Panc1 (cell line): ENCODE results near the gene FSTL4. TPM values are rescaled to one million over a fixed set of nuclear protein-coding genes. Genes with fewer than 3 reads are reported as not detected.

Source experiments
- ATAC-seq: fragments of 200-7000 bp; cut with Tn5 transposase; 2 replicates; pipeline ENCODE4 v1.9.1; 2020; ENCODE audit warnings: mild to moderate bottlenecking, moderate library complexity
- BruUV-seq: library from RNA; stranded (reverse); fragments of 400-500 nt; replicated peaks from 2 replicates; lab custom pipeline; 2021; lab: Mats Ljungman, UMichigan
- CTCF ChIA-PET: fragments of 300-600 bp; sonication (Branson Sonifier 250); formaldehyde crosslinking; loops from one replicate; lab custom pipeline; 2022; ENCODE audit warnings: antibody characterized with exemption; lab: Charles Lee
- POLR2A ChIA-PET: fragments of 300-600 bp; sonication (Branson Sonifier 250); formaldehyde crosslinking; loops from one replicate; lab custom pipeline; 2022; ENCODE audit warnings: antibody characterized with exemption; lab: Charles Lee
- DNase-seq: peaks from one replicate; pipeline ENCODE4 v3.0.0-alpha.2; 2010; ENCODE audit warnings: low read depth, low spot score
- H3K27ac ChIP-seq: 2 replicates; pipeline ENCODE4 v1.5.1; 2011; ENCODE audit warnings: mild to moderate bottlenecking, low read length, inconsistent platforms
- H3K27me3 ChIP-seq: fragments of 200-500 bp; sonication (Bioruptor generic); 2 replicates; pipeline ENCODE4 v1.6.0; 2014; ENCODE audit warnings: low read length, inconsistent platforms; ENCODE audit not compliant: control insufficient read depth, insufficient read depth
- H3K36me3 ChIP-seq: fragments of 200-500 bp; sonication (Bioruptor generic); 2 replicates; pipeline ENCODE4 v1.5.1; 2014; ENCODE audit warnings: inconsistent platforms, mild to moderate bottlenecking, low read length, moderate library complexity; ENCODE audit not compliant: control insufficient read depth, insufficient read depth
- H3K4me1 ChIP-seq: 2 replicates; pipeline ENCODE4 v1.5.1; 2011; ENCODE audit warnings: inconsistent platforms, mild to moderate bottlenecking, low read length, moderate library complexity; ENCODE audit not compliant: control insufficient read depth, insufficient read depth
- H3K4me3 ChIP-seq, 2 experiments: 2 replicates each; pipeline ENCODE4 v1.5.1; 2011 to 2012; ENCODE audit warnings: low read depth in 2 of 2, low read length in 2 of 2, mild to moderate bottlenecking in 2 of 2, inconsistent platforms in 1 of 2, moderate library complexity in 1 of 2
- H3K9me3 ChIP-seq: fragments of 200-500 bp; sonication (Bioruptor generic); 2 replicates; pipeline ENCODE4 v1.5.1; 2014; ENCODE audit warnings: low read depth, mild to moderate bottlenecking, inconsistent platforms, low read length, moderate library complexity; ENCODE audit not compliant: control insufficient read depth, insufficient read depth
- POLR2AphosphoS5 ChIP-seq: IDR thresholded peaks from 2 replicates; pipeline ENCODE4 v1.6.1; 2012; ENCODE audit warnings: mild to moderate bottlenecking, low read depth, low read length, moderate library complexity
- SIN3A ChIP-seq: IDR thresholded peaks from 2 replicates; pipeline ENCODE4 v1.6.1; 2012; ENCODE audit warnings: low read depth, mild to moderate bottlenecking, low read length, moderate library complexity, borderline replicate concordance; ENCODE audit not compliant: insufficient read depth
- TCF7L2 ChIP-seq: IDR thresholded peaks from 2 replicates; pipeline ENCODE4 v1.6.1; 2011; ENCODE audit warnings: mild to moderate bottlenecking, low read depth, low read length, inconsistent platforms
- in situ Hi-C: cut with HindIII; loops from 2 replicates; pipeline ENCODE4 v1.10.0; 2016; ENCODE audit warnings: low sequenced_read_pairs, low pct_unique_long_range_greater_than_20kb
- intact Hi-C: fragments of 100-400 bp; cut with micrococcal nuclease; formaldehyde crosslinking; loops from one replicate; pipeline ENCODE4 v1.10.0; 2022; ENCODE audit not compliant: unreplicated experiment
- total RNA-seq: library from RNA; stranded (reverse); gene quantifications from one replicate; pipeline ENCODE4 v1.2.1, GENCODE V29; 2021; ENCODE audit not compliant: unreplicated experiment
- TF ChIP-seq, protein P1 (sequence below), 2 experiments: IDR thresholded peaks; 2 replicates each; pipeline ENCODE4 v1.6.1; 2011 to 2012; ENCODE audit warnings: low read depth in 2 of 2, control low read depth in 1 of 2, low read length in 1 of 2, mild to moderate bottlenecking in 1 of 2, moderate library complexity in 1 of 2; ENCODE audit not compliant: insufficient read depth in 1 of 2
- TF ChIP-seq, protein P2 (sequence below): fragments of 450-650 bp; IDR thresholded peaks from 2 replicates; pipeline ENCODE4 v1.5.1; 2017; ENCODE audit warnings: mild to moderate bottlenecking

FSTL4 gene
- total RNA-seq, 1 experiment from 2014 or later, result 0.18 TPM

DNA sequence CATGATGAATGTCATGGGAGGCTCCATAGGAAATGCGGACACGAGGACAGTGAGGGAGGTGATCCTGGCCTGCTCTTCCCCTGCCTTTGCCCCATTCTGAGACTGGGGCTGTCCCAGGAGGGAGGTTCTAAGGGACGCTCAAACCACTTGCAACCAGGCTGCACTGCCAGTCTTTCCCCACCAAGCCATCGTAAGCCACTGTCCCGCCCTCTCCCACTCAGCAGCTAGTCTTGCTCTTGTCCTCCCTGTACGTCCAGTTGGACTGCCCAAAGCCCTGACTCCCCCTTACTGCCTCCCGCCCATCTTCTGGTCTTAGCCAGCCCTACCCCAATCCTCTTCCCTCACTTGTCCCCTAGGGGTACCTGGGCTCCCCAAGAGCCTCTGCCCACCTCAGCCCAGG lies 115.7 kb downstream of the FSTL4 start:
- Histone ChIP-seq H3K27me3 (peaks cover 5% of the 10 kb centered on the region; the same call in 1 of the 2 replicates), H3K9me3 (no peaks in the 10 kb centered on the region), H3K27ac (no peak overlapping the region), H3K36me3 (no peaks in the 10 kb centered on the region), H3K4me1 (no peaks in the 10 kb centered on the region), H3K4me3 (no peak overlapping the region)
- no TSS peak for BruUV-seq
- TF ChIP-seq, protein P1, sequence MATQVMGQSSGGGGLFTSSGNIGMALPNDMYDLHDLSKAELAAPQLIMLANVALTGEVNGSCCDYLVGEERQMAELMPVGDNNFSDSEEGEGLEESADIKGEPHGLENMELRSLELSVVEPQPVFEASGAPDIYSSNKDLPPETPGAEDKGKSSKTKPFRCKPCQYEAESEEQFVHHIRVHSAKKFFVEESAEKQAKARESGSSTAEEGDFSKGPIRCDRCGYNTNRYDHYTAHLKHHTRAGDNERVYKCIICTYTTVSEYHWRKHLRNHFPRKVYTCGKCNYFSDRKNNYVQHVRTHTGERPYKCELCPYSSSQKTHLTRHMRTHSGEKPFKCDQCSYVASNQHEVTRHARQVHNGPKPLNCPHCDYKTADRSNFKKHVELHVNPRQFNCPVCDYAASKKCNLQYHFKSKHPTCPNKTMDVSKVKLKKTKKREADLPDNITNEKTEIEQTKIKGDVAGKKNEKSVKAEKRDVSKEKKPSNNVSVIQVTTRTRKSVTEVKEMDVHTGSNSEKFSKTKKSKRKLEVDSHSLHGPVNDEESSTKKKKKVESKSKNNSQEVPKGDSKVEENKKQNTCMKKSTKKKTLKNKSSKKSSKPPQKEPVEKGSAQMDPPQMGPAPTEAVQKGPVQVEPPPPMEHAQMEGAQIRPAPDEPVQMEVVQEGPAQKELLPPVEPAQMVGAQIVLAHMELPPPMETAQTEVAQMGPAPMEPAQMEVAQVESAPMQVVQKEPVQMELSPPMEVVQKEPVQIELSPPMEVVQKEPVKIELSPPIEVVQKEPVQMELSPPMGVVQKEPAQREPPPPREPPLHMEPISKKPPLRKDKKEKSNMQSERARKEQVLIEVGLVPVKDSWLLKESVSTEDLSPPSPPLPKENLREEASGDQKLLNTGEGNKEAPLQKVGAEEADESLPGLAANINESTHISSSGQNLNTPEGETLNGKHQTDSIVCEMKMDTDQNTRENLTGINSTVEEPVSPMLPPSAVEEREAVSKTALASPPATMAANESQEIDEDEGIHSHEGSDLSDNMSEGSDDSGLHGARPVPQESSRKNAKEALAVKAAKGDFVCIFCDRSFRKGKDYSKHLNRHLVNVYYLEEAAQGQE (IDR thresholded peaks at IDR 0.05; ENCODE audit: insufficient read depth in 1 of 2, low read depth in 2 of 2, low read length in 1 of 2), result no peak
- TF ChIP-seq POLR2AphosphoS5, result no peak
- TF ChIP-seq, protein P2, sequence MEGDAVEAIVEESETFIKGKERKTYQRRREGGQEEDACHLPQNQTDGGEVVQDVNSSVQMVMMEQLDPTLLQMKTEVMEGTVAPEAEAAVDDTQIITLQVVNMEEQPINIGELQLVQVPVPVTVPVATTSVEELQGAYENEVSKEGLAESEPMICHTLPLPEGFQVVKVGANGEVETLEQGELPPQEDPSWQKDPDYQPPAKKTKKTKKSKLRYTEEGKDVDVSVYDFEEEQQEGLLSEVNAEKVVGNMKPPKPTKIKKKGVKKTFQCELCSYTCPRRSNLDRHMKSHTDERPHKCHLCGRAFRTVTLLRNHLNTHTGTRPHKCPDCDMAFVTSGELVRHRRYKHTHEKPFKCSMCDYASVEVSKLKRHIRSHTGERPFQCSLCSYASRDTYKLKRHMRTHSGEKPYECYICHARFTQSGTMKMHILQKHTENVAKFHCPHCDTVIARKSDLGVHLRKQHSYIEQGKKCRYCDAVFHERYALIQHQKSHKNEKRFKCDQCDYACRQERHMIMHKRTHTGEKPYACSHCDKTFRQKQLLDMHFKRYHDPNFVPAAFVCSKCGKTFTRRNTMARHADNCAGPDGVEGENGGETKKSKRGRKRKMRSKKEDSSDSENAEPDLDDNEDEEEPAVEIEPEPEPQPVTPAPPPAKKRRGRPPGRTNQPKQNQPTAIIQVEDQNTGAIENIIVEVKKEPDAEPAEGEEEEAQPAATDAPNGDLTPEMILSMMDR, result no peak
- no peak for TF ChIP-seq TCF7L2
- no peak for TF ChIP-seq SIN3A
- in situ Hi-C loops (no loop called here), intact Hi-C loops (no loop called here)
- POLR2A ChIA-PET, result no interaction called here
- DNase-seq (no peak), ATAC-seq (no peak)
- CTCF ChIA-PET, result no interaction called here

DNA sequence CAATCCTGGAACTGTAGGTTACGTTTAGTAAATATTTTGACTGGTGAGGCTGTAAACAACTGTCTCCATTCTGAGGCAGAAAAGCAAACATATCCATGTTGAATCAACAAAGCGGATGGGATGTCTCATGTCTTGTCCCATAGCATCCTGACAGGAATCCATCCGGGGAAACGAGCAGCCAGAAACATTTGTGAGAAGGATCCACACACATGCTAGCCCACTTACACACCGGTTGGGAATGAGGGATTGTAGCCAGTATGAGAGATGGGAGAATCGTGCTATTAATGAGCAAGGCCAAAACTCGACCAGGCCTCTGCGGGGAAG lies 117.5 kb downstream of the FSTL4 start:
- BruUV-seq, result no TSS peak
- no peaks in the 10 kb centered on the region; the same call in 1 of the 2 replicates for H3K27me3 ChIP-seq
- H3K4me1 ChIP-seq, result no peaks in the 10 kb centered on the region
- POLR2A ChIA-PET, result no interaction called here
- no peaks in the 10 kb centered on the region for H3K9me3 ChIP-seq
- ATAC-seq (no peak), DNase-seq (no peak)
- no peak overlapping the region for H3K27ac ChIP-seq
- TF ChIP-seq, protein P1 (IDR thresholded peaks at IDR 0.05; ENCODE audit: insufficient read depth in 1 of 2, low read depth in 2 of 2, low read length in 1 of 2), result no peak
- H3K36me3 ChIP-seq, result no peaks in the 10 kb centered on the region
- no peak overlapping the region for H3K4me3 ChIP-seq
- intact Hi-C loops, result no loop called here
- in situ Hi-C loops, result no loop called here
- CTCF ChIA-PET, result interaction anchor here (0.6 kb wide), 1 partner anchor 12 kb away, joined by 3 read pairs; no protein-coding TSS in a partner anchor
